GM12873 (cell line): Measurements from ENCODE around the gene SERPINA7.

Experiments used
- TF ChIP-seq, protein P1 (sequence below): IDR thresholded peaks from 2 replicates; pipeline ENCODE4 v1.5.1; 2012; ENCODE audit warnings: low read depth, mild to moderate bottlenecking, moderate library complexity, low read length, control low read depth; ENCODE audit not compliant: insufficient read depth; ENCODE audit errors: missing control alignments

Gene SERPINA7

GRCh38 chrX:106005684-106006083, 32.8 kb downstream of the SERPINA7 start:
- TF ChIP-seq, protein P1, sequence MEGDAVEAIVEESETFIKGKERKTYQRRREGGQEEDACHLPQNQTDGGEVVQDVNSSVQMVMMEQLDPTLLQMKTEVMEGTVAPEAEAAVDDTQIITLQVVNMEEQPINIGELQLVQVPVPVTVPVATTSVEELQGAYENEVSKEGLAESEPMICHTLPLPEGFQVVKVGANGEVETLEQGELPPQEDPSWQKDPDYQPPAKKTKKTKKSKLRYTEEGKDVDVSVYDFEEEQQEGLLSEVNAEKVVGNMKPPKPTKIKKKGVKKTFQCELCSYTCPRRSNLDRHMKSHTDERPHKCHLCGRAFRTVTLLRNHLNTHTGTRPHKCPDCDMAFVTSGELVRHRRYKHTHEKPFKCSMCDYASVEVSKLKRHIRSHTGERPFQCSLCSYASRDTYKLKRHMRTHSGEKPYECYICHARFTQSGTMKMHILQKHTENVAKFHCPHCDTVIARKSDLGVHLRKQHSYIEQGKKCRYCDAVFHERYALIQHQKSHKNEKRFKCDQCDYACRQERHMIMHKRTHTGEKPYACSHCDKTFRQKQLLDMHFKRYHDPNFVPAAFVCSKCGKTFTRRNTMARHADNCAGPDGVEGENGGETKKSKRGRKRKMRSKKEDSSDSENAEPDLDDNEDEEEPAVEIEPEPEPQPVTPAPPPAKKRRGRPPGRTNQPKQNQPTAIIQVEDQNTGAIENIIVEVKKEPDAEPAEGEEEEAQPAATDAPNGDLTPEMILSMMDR = no peak

DNA sequence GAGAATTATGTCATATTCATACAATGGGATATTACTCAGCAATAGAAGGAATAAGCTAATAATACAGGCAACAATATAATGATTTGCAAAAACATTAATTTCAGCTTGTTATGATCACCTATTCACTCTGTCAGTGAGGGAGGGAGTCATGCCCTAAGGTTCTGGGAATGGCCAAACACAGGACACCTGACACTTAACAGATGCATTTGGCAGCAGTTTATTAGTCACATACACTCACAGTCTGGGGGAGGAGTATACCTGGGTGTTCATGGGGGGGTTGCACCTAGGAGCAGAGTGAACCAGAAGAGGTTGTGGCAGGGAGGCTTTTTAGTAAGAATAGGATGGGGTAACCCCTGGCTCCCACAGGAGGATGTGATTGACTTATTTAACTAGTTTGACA, 38.3 kb downstream of the SERPINA7 start:
- TF ChIP-seq, protein P1 = no peak

DNA sequence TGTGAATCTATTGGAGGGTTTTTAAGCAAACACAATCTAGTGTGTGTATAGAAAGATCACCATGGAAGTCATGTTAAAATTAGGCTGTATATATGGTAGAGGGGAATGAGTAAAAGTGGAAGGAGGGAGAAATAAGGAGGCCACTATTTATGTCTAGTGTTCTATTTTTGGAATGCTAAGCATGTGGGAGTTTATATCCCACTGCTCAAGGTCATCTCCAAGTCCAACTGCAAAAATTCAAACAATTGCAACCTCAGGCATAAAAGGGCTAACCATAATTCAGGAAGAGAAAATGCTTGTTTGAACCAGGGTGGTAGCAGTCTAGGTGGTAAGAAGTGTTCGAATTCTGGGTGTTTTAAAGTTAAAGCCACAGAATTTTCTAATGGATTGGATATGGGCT, 39.2 kb downstream of the SERPINA7 start:
- TF ChIP-seq, protein P1 = no peak
